T-helper 22 cell (primary cell): Measurements from ENCODE around the gene PAQR4.

Experiments used
- DNase-seq: peaks from one replicate; pipeline ENCODE4 v3.0.0-alpha.2; 2020; ENCODE audit warnings: low read depth

Gene PAQR4

GRCh38 chr16:2966043-2966807 is 2.9 kb upstream of the PAQR4 start:
- DNase-seq: no peak

GRCh38 chr16:2966808-2967191 is 2.3 kb upstream of the PAQR4 start:
- no peak for DNase-seq

GRCh38 chr16:2967211-2967631 is 1.9 kb upstream of the PAQR4 start:
- DNase-seq: no peak

GRCh38 chr16:2967721-2968161 is 1.4 kb upstream of the PAQR4 start:
- no peak for DNase-seq

- no peak for DNase-seq
These were observed 795 bp upstream of the PAQR4 start for GRCh38 chr16:2968368-2968737.

GRCh38 chr16:2969545-2970521 is 685 bp downstream of the PAQR4 start:
- peak; percentile 49 for DNase-seq

GRCh38 chr16:2970563-2970962 is 1.4 kb downstream of the PAQR4 start:
- DNase-seq: no peak

- no peak for DNase-seq
These were observed 2.2 kb downstream of the PAQR4 start for GRCh38 chr16:2971134-2971984.

- DNase-seq: no peak
These were observed 3.0 kb downstream of the PAQR4 start for GRCh38 chr16:2971985-2972784.

- no peak for DNase-seq
These were observed 3.9 kb downstream of the PAQR4 start for GRCh38 chr16:2973093-2973492.

GRCh38 chr16:2973605-2974318 is 4.6 kb downstream of the PAQR4 start:
- no peak for DNase-seq

- DNase-seq: no peak
These were observed 5.3 kb downstream of the PAQR4 start for GRCh38 chr16:2974319-2975056.

- DNase-seq: no peak
These were observed 6.1 kb downstream of the PAQR4 start for GRCh38 chr16:2975161-2975795.

- no peak for DNase-seq
These were observed 7.1 kb downstream of the PAQR4 start for GRCh38 chr16:2976201-2976600.

GRCh38 chr16:2976673-2977072 is 7.5 kb downstream of the PAQR4 start:
- no peak for DNase-seq

GRCh38 chr16:2977440-2977839 is 8.3 kb downstream of the PAQR4 start:
- DNase-seq: no peak

- no peak for DNase-seq
These were observed 10.6 kb downstream of the PAQR4 start for GRCh38 chr16:2979669-2980226.

- peak; percentile 84 for DNase-seq
These were observed 11.4 kb downstream of the PAQR4 start, which contains the start of gene PKMYT1 for GRCh38 chr16:2980227-2981176. Gene PKMYT1, minus strand, starts transcription at chr16:2980446. Its CDS starts 789 bp downstream, at chr16:2979657.
